WTC11 (cell line): ENCODE results near the gene IPO13. TPM values are rescaled to one million over a fixed set of nuclear protein-coding genes. Genes with fewer than 3 reads are reported as not detected.

Experiments
- ATAC-seq: fragments of 200-7000 bp; cut with Tn5 transposase; 2 replicates; pipeline ENCODE4 v1.10.0; 2021; ENCODE audit warnings: mild to moderate bottlenecking, moderate library complexity
- CTCF ChIA-PET: fragments of 300-600 bp; sonication (Branson Sonifier 250); formaldehyde crosslinking; loops from one replicate; lab custom pipeline; 2021; ENCODE audit warnings: antibody characterized with exemption; lab: Charles Lee
- POLR2A ChIA-PET: fragments of 350-600 bp; sonication (Branson Sonifier 250); formaldehyde crosslinking; loops from one replicate; lab custom pipeline; 2021; ENCODE audit warnings: antibody characterized with exemption; lab: Charles Lee
- DNase-seq: peaks from one replicate; pipeline ENCODE4 v3.0.0; 2021; ENCODE audit warnings: low spot score
- H3K27ac Mint-ChIP-seq: 2 replicates; pipeline ENCODE4 v1.8.0; 2021; ENCODE audit warnings: mixed read lengths
- H3K27me3 Mint-ChIP-seq: 2 replicates; pipeline ENCODE4 v1.8.0; 2021; ENCODE audit warnings: low read depth, mild to moderate bottlenecking, moderate library complexity, mixed read lengths
- H3K36me3 Mint-ChIP-seq: 2 replicates; pipeline ENCODE4 v1.8.0; 2021; ENCODE audit warnings: mixed read lengths
- H3K4me1 Mint-ChIP-seq: 2 replicates; pipeline ENCODE4 v1.8.0; 2022; ENCODE audit warnings: mixed read lengths
- H3K4me3 Mint-ChIP-seq: 2 replicates; pipeline ENCODE4 v1.8.0; 2021; ENCODE audit warnings: mild to moderate bottlenecking, moderate library complexity, mixed read lengths
- H3K9me3 Mint-ChIP-seq: 2 replicates; pipeline ENCODE4 v1.8.0; 2021; ENCODE audit warnings: mixed read lengths
- ATF2 ChIP-seq: sonication (generic); formaldehyde crosslinking; IDR thresholded peaks from 2 replicates; pipeline ENCODE4 v1.8.1; 2022; ENCODE audit warnings: low read depth, missing genetic modification reagents, borderline replicate concordance
- CBFB ChIP-seq: sonication (generic); formaldehyde crosslinking; IDR thresholded peaks from 2 replicates; pipeline ENCODE4 v1.8.1; 2022; ENCODE audit warnings: mild to moderate bottlenecking, low read depth, missing genetic modification reagents
- ELF4 ChIP-seq: sonication (generic); formaldehyde crosslinking; IDR thresholded peaks from 2 replicates; pipeline ENCODE4 v1.8.1; 2022; ENCODE audit warnings: low read depth, mild to moderate bottlenecking, moderate library complexity, missing genetic modification reagents
- ESRRA ChIP-seq: sonication (generic); formaldehyde crosslinking; IDR thresholded peaks from 2 replicates; pipeline ENCODE4 v1.8.1; 2022; ENCODE audit warnings: mild to moderate bottlenecking, missing genetic modification reagents, borderline replicate concordance
- ETV6 ChIP-seq: sonication (generic); formaldehyde crosslinking; IDR thresholded peaks from 2 replicates; pipeline ENCODE4 v1.8.1; 2022; ENCODE audit warnings: mild to moderate bottlenecking, missing genetic modification reagents
- IRF2 ChIP-seq: sonication (generic); formaldehyde crosslinking; IDR thresholded peaks from 2 replicates; pipeline ENCODE4 v1.8.0; 2022; ENCODE audit warnings: low read depth, missing genetic modification reagents, borderline replicate concordance
- MLX ChIP-seq: sonication (generic); formaldehyde crosslinking; IDR thresholded peaks from 2 replicates; pipeline ENCODE4 v1.8.1; 2023; ENCODE audit warnings: mild to moderate bottlenecking, missing genetic modification reagents, moderate library complexity
- MXD4 ChIP-seq: fragments of 250-450 bp; sonication (Bioruptor Pico); IDR thresholded peaks from 2 replicates; pipeline ENCODE4 v1.8.0; 2021; ENCODE audit warnings: mild to moderate bottlenecking, moderate library complexity, borderline replicate concordance
- NFYB ChIP-seq: sonication (generic); formaldehyde crosslinking; conservative IDR thresholded peaks from 2 replicates; pipeline ENCODE4 v1.8.0; 2022; ENCODE audit warnings: low read depth, missing genetic modification reagents
- NR3C1 ChIP-seq: sonication (generic); formaldehyde crosslinking; conservative IDR thresholded peaks from 2 replicates; pipeline ENCODE4 v1.8.1; 2023; ENCODE audit warnings: low read depth, mild to moderate bottlenecking, missing genetic modification reagents
- RELA ChIP-seq: sonication (generic); formaldehyde crosslinking; IDR thresholded peaks from 2 replicates; pipeline ENCODE4 v1.8.1; 2022; ENCODE audit warnings: missing genetic modification reagents, mild to moderate bottlenecking, borderline replicate concordance
- SMAD3 ChIP-seq: sonication (generic); formaldehyde crosslinking; IDR thresholded peaks from 2 replicates; pipeline ENCODE4 v1.8.0; 2022; ENCODE audit warnings: missing genetic modification reagents, mild to moderate bottlenecking, borderline replicate concordance
- SP1 ChIP-seq: sonication (generic); formaldehyde crosslinking; conservative IDR thresholded peaks from 2 replicates; pipeline ENCODE4 v1.8.1; 2022; ENCODE audit warnings: missing genetic modification reagents
- USF1 ChIP-seq: sonication (generic); formaldehyde crosslinking; IDR thresholded peaks from 2 replicates; pipeline ENCODE4 v1.8.0; 2022; ENCODE audit warnings: mild to moderate bottlenecking, missing genetic modification reagents
- ZBTB21 ChIP-seq: sonication (generic); formaldehyde crosslinking; IDR thresholded peaks from 2 replicates; pipeline ENCODE4 v1.8.1; 2023; ENCODE audit warnings: mild to moderate bottlenecking, missing genetic modification reagents, borderline replicate concordance
- ZNF121 ChIP-seq: sonication (generic); formaldehyde crosslinking; IDR thresholded peaks from 2 replicates; pipeline ENCODE4 v1.8.0; 2023; ENCODE audit warnings: missing genetic modification reagents
- ZNF219 ChIP-seq: sonication (generic); formaldehyde crosslinking; IDR thresholded peaks from 2 replicates; pipeline ENCODE4 v1.8.0; 2023; ENCODE audit warnings: missing genetic modification reagents, mild to moderate bottlenecking, borderline replicate concordance
- ZNF425 ChIP-seq: fragments of 250-450 bp; sonication (Bioruptor Pico); conservative IDR thresholded peaks from 2 replicates; pipeline ENCODE4 v1.9.0; 2021; ENCODE audit warnings: mild to moderate bottlenecking
- ZNF671 ChIP-seq: fragments of 250-450 bp; sonication (Bioruptor Pico); IDR thresholded peaks from 2 replicates; pipeline ENCODE4 v1.8.0; 2021; ENCODE audit warnings: mild to moderate bottlenecking
- total RNA-seq: library from RNA; stranded (reverse); gene quantifications from 3 replicates; pipeline ENCODE4 v1.2.3, GENCODE V29; 2021
- TF ChIP-seq, protein P1 (sequence below): fragments of 250-450 bp; sonication (Bioruptor Pico); IDR thresholded peaks from 2 replicates; pipeline ENCODE4 v1.9.0; 2021; ENCODE audit warnings: mild to moderate bottlenecking
- TF ChIP-seq, protein P2 (sequence below): sonication (generic); formaldehyde crosslinking; conservative IDR thresholded peaks from 2 replicates; pipeline ENCODE4 v1.8.1; 2023; ENCODE audit warnings: mild to moderate bottlenecking, low read depth, missing genetic modification reagents, moderate library complexity
- TF ChIP-seq, protein P3 (sequence below): sonication (generic); formaldehyde crosslinking; IDR thresholded peaks from 2 replicates; pipeline ENCODE4 v1.8.1; 2023; ENCODE audit warnings: mild to moderate bottlenecking, missing genetic modification reagents

IPO13 gene
- total RNA-seq, 1 experiment from 2014 or later: 24.2 TPM

- no peak overlapping the region; the same call in 1 of the 2 replicates for H3K27ac Mint-ChIP-seq
- H3K4me3 Mint-ChIP-seq: peak overlapping the region; percentile 84
- no peak for DNase-seq
- ChIA-PET CTCF (interaction anchor here (0.7 to 11.9 kb wide), 21 partner anchors 10 to 403 kb away, joined by 3 to 992 read pairs (median 14); partner anchors contain the start of gene IPO13), POLR2A (interaction anchor here (0.8 to 3.9 kb wide), 4 partner anchors 14 to 168 kb away, joined by 3 to 62 read pairs (median 6); partner anchors contain the start of gene IPO13)
- H3K9me3 Mint-ChIP-seq: no peaks in the 10 kb centered on the region
- 0 out of 2 replicates have a peak, but pooled peaks have one; percentile 0 for ATAC-seq
- peaks cover 43% of the 10 kb centered on the region for H3K4me1 Mint-ChIP-seq
- no peaks in the 10 kb centered on the region for H3K36me3 Mint-ChIP-seq
- peaks cover 8% of the 10 kb centered on the region for H3K27me3 Mint-ChIP-seq
- TF ChIP-seq ETV6 (CRISPR knock-in tag) (no peak), ZNF121 (CRISPR knock-in tag) (peak; percentile 33; the same call in 1 of the 2 replicates)
Measured at GRCh38 chr1:43932786-43933385, 13.9 kb upstream of the IPO13 start.

DNA sequence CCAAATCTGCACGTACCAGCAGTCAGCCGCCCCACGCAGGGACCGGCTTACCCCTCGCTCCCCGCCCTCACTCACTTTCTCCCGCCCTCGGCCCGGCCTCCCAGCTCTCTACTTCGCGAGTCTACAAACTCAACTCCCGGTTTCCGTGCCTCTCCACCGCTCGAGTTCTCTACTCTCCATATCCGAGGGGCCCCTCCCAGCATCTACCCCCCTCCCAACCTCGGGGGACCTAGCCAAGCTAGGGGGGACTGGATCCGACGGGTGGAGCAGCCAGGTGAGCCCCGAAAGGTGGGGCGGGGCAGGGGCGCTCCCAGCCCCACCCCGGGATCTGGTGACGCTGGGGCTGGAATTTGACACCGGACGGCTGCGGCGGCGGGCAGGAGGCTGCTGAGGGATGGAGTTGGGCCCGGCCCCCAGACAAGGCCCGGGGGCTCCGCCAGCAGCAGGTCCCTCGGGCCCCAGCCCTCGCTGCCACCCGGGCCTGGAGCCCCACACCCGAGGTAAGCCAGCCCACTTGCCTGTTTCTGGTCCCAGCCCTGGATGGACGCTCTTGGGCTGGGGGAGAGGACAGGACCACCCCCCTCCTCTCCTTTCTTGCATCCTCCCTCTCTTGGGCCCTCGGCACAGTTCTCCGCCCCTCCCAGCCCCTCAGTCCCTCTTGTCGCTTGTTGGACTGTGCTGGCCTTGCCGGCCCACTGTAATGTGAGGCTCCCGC, 13.2 kb upstream of the IPO13 start, which contains the start of gene ARTN:
Gene ARTN, plus strand, starts transcription at position 416 of the 715 bp plus-strand sequence. CDS start 1,856 bp downstream, outside the sequence.
- peaks cover 8% of the 10 kb centered on the region for H3K27me3 Mint-ChIP-seq
- peak within 1 kb of the TSS; percentile 84 for H3K4me3 Mint-ChIP-seq
- ChIA-PET CTCF (interaction anchor here (0.7 to 11.9 kb wide), 52 partner anchors 11 to 404 kb away, joined by 3 to 992 read pairs (median 10); partner anchors contain the start of genes ATP6V0B, IPO13, KDM4A and ST3GAL3), POLR2A (interaction anchor here (0.5 to 3.9 kb wide), 5 partner anchors 13 to 169 kb away, joined by 3 to 62 read pairs (median 3); partner anchors contain the start of gene IPO13)
- H3K9me3 Mint-ChIP-seq: no peaks in the 10 kb centered on the region
- peak; percentile 81 for DNase-seq
- H3K27ac Mint-ChIP-seq: peak within 1 kb of the TSS; percentile 88
- H3K36me3 Mint-ChIP-seq: no peaks in the 10 kb centered on the region
- H3K4me1 Mint-ChIP-seq: peaks cover 49% of the 10 kb centered on the region
- ATAC-seq: peak; percentile 38
- TF ChIP-seq ATF2 (CRISPR knock-in tag): no peak
- 0 out of 2 replicates have a peak, but pooled peaks have one; percentile 13 for TF ChIP-seq ZBTB21 (CRISPR knock-in tag)
- TF ChIP-seq USF1 (CRISPR knock-in tag): no peak; the same call in 1 of the 2 replicates
- peak; percentile 34; the same call in 1 of the 2 replicates for TF ChIP-seq ETV6 (CRISPR knock-in tag)
- no peak for TF ChIP-seq NFYB (CRISPR knock-in tag)
- TF ChIP-seq, protein P1, sequence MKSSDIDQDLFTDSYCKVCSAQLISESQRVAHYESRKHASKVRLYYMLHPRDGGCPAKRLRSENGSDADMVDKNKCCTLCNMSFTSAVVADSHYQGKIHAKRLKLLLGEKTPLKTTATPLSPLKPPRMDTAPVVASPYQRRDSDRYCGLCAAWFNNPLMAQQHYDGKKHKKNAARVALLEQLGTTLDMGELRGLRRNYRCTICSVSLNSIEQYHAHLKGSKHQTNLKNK (CRISPR knock-in tag): no peak
- no peak for TF ChIP-seq ELF4 (CRISPR knock-in tag)
- TF ChIP-seq, protein P2, sequence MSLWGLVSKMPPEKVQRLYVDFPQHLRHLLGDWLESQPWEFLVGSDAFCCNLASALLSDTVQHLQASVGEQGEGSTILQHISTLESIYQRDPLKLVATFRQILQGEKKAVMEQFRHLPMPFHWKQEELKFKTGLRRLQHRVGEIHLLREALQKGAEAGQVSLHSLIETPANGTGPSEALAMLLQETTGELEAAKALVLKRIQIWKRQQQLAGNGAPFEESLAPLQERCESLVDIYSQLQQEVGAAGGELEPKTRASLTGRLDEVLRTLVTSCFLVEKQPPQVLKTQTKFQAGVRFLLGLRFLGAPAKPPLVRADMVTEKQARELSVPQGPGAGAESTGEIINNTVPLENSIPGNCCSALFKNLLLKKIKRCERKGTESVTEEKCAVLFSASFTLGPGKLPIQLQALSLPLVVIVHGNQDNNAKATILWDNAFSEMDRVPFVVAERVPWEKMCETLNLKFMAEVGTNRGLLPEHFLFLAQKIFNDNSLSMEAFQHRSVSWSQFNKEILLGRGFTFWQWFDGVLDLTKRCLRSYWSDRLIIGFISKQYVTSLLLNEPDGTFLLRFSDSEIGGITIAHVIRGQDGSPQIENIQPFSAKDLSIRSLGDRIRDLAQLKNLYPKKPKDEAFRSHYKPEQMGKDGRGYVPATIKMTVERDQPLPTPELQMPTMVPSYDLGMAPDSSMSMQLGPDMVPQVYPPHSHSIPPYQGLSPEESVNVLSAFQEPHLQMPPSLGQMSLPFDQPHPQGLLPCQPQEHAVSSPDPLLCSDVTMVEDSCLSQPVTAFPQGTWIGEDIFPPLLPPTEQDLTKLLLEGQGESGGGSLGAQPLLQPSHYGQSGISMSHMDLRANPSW (CRISPR knock-in tag): no peak
- 0 out of 2 replicates have a peak, but pooled peaks have one; percentile 71 for TF ChIP-seq NR3C1
- no peak for TF ChIP-seq RELA
- TF ChIP-seq MLX: no peak
- TF ChIP-seq ESRRA (CRISPR knock-in tag): no peak
- TF ChIP-seq, protein P3, sequence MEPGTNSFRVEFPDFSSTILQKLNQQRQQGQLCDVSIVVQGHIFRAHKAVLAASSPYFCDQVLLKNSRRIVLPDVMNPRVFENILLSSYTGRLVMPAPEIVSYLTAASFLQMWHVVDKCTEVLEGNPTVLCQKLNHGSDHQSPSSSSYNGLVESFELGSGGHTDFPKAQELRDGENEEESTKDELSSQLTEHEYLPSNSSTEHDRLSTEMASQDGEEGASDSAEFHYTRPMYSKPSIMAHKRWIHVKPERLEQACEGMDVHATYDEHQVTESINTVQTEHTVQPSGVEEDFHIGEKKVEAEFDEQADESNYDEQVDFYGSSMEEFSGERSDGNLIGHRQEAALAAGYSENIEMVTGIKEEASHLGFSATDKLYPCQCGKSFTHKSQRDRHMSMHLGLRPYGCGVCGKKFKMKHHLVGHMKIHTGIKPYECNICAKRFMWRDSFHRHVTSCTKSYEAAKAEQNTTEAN (CRISPR knock-in tag): no peak
- no peak for TF ChIP-seq IRF2
- no peak for TF ChIP-seq ZNF219 (CRISPR knock-in tag)
- no peak for TF ChIP-seq MXD4 (CRISPR knock-in tag)
- TF ChIP-seq CBFB (CRISPR knock-in tag): peak; percentile 80; the same call in 1 of the 2 replicates
- no peak for TF ChIP-seq ZNF425
- TF ChIP-seq SP1 (CRISPR knock-in tag): 0 out of 2 replicates have a peak, but pooled peaks have one; percentile 11
- TF ChIP-seq SMAD3 (CRISPR knock-in tag): no peak
- no peak for TF ChIP-seq ZNF671 (CRISPR knock-in tag)
